Measurements from ENCODE around the gene PKLR.

Gene PKLR

DNA sequence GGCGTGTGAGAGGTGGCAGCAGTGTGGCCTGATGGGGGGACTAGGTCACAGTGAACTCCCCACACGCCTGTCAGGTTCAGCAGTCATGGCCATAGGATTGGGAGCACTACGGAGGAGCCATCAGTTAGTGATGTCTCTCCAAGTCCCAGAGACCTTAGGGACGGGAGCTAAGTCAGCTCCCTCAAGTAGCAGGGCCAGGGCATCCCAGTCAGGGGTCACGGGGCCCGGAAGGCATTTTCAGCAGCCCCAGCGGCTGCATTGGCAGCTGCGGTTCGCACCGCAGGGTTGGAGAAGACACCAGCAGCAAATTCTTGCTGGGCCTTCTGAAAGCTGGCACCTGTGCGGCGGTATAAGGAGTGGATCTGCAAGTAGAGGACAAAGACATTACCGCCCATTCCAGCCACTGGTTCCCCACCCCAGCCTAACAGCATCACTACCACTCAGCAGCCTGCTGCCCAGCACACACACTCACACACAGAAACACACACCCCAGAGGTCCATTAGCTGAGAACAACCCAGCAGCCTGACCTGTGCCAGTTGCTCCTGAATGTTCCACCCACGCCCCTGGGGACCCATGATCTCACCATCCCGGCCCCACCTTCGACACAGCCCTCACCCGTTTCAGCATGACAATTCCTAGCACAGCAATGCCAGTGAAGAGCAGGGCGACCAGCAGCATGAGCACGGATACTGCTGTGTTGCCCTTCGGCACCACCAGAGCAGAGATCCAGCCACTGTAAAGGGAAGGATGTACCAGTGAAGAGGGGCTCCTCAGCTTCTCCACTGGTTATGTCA, 45.0 kb downstream of the PKLR start:
- DNase-seq: peak; percentile 28
- Histone ChIP-seq H3K9me3 (no peaks in the 10 kb centered on the region), H3K4me3 (ENCODE audit: low read depth, low read length) (peak overlapping the region; percentile 85), H3K27me3 (no peaks in the 10 kb centered on the region), H3K36me3 (peaks cover 11% of the 10 kb centered on the region; the same call in 1 of the 2 replicates), H3K4me1 (peaks cover 3% of the 10 kb centered on the region; the same call in 1 of the 2 replicates)
- TF ChIP-seq, protein P1, sequence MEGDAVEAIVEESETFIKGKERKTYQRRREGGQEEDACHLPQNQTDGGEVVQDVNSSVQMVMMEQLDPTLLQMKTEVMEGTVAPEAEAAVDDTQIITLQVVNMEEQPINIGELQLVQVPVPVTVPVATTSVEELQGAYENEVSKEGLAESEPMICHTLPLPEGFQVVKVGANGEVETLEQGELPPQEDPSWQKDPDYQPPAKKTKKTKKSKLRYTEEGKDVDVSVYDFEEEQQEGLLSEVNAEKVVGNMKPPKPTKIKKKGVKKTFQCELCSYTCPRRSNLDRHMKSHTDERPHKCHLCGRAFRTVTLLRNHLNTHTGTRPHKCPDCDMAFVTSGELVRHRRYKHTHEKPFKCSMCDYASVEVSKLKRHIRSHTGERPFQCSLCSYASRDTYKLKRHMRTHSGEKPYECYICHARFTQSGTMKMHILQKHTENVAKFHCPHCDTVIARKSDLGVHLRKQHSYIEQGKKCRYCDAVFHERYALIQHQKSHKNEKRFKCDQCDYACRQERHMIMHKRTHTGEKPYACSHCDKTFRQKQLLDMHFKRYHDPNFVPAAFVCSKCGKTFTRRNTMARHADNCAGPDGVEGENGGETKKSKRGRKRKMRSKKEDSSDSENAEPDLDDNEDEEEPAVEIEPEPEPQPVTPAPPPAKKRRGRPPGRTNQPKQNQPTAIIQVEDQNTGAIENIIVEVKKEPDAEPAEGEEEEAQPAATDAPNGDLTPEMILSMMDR (IDR thresholded peaks at IDR 0.05; ENCODE audit: low read depth, low read length): no peak

DNA sequence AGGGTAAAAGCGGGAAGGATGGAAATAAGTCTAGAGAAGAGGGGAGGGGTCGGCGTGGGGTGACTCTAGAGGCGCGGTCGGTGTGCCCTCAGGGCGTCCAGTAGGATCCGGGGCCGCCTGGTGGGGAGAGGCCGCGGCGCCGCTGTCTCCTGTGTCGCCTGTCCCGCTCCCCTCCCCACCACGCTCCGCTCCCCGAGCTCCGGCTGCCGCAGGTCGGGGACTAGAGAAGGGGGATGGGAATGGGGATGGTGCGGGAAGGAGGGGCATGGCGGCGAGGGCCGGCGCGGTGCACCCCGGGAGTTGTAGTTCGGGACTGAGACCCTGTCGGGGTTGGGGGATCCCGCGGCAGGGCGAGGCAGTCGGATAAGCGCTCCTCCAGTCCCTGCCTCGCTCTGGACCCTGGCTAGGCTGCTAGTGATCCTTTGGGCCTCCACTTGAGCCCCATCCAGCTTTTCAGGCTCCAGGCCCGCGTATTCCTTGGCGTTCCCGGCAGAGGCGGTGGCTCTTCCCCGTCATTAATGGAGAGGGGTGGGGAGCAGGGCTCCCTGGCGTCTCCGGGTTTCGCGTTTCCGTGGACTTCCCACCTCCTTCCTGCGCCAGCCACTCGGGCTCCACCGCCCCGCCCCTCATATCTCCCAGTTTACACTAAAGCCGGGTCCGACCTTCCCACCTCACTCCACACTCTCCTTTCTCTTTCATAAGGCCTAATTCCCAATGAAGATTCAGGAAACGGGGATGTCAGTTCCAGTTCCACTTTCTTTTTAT, 45.8 kb downstream of the PKLR start, which contains the start of gene ENTREP3:
Gene ENTREP3 (minus strand): TSS at position 241 of the 765 bp plus-strand sequence. CDS start 606 bp downstream, outside the sequence.
- peak within 1 kb of the TSS; percentile 85 for H3K4me3 ChIP-seq (ENCODE audit: low read depth, low read length)
- H3K36me3 ChIP-seq: peaks cover 9% of the 10 kb centered on the region; the same call in 1 of the 2 replicates
- H3K4me1 ChIP-seq: peaks cover 5% of the 10 kb centered on the region; the same call in 1 of the 2 replicates
- no peaks in the 10 kb centered on the region for H3K27me3 ChIP-seq
- peak; percentile 95 for DNase-seq
- TF ChIP-seq, protein P1 (IDR thresholded peaks at IDR 0.05; ENCODE audit: low read depth, low read length): no peak
- no peaks in the 10 kb centered on the region for H3K9me3 ChIP-seq

DNA sequence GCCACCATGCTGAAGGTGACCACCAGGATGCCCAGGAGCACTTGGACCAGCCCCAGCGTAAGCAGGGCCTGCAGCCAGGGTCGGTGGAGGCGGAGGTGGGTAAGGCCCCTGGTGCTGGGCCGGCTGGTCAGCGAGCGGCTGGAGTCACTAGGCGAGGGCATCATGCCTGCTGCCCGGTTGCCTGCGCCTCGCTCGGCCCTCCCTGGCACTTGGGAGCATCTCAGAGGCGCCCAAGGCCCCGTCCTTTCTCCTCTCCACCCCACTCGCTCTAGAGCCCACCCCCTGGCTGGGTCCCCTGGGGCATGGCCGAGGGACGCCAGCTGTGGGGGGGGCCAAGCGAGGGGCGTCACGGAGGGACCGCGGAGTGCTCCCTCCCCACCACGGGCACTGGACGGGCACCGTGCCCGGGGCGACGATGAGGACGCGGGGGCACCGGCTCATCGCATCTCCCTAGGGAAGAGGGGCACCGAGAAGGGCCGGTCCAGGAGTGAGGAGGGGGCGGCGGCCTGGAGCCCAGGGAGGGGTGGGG, 46.5 kb downstream of the PKLR start:
- TF ChIP-seq, protein P1 (IDR thresholded peaks at IDR 0.05; ENCODE audit: low read depth, low read length): no peak
- H3K4me3 ChIP-seq (ENCODE audit: low read depth, low read length): peak overlapping the region; percentile 85
- H3K36me3 ChIP-seq: peaks cover 5% of the 10 kb centered on the region; the same call in 1 of the 2 replicates
- H3K9me3 ChIP-seq: no peaks in the 10 kb centered on the region
- DNase-seq: peak; percentile 46
- no peaks in the 10 kb centered on the region for H3K27me3 ChIP-seq
- H3K4me1 ChIP-seq: peaks cover 5% of the 10 kb centered on the region; the same call in 1 of the 2 replicates

DNA sequence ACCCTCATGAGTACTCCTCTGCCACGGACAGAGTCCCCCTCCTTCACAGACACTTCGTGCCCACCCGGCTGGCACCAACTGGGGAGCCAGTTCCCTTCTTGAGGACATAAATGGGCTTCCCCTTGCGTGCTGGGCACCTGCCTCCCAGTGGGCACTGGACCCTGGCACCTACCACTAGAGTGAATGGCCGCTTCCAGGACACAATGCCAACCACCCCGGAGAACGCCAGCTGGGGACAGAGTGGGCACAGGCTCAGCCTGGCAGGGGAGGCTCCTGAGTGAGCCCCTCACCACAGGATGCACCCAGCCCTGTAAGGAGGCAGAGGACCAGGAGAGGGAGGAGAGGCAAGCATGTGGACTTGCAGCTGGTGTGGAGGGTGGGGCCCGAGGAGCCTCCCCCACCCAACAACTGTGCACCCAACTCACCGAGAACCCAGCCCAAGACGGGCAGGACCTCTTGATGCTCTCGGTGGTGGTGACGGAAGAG, 47.0 kb downstream of the PKLR start:
- DNase-seq: no peak
- no peaks in the 10 kb centered on the region for H3K27me3 ChIP-seq
- H3K36me3 ChIP-seq: peaks cover 5% of the 10 kb centered on the region; the same call in 1 of the 2 replicates
- no peaks in the 10 kb centered on the region for H3K9me3 ChIP-seq
- peaks cover 5% of the 10 kb centered on the region; the same call in 1 of the 2 replicates for H3K4me1 ChIP-seq
- TF ChIP-seq, protein P1 (IDR thresholded peaks at IDR 0.05; ENCODE audit: low read depth, low read length): no peak
- H3K4me3 ChIP-seq (ENCODE audit: low read depth, low read length): peak overlapping the region; percentile 85

DNA sequence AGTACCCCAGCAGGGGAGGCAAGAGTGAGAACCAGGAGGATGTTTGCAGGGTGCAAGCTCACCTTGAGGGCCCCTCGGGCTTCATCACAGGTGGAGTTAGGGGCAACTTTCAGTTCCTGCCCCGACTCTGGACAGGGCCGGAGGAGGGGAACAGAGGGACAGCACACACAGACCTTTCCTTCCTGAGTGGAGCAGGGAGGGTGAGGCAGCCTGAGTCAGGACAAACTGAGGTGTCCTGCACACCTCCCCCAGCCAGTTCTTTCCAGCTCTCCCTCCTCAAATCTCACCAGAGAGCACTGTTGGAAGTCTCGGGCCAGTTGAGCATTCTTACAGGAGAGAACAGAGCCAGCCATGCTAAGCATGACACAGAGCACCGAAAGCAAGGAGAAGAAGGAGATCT, 47.4 kb downstream of the PKLR start:
- TF ChIP-seq, protein P1 (IDR thresholded peaks at IDR 0.05; ENCODE audit: low read depth, low read length): no peak
- Histone ChIP-seq H3K4me3 (ENCODE audit: low read depth, low read length) (peak overlapping the region; percentile 85), H3K36me3 (peaks cover 5% of the 10 kb centered on the region; the same call in 1 of the 2 replicates), H3K4me1 (peaks cover 5% of the 10 kb centered on the region; the same call in 1 of the 2 replicates), H3K27me3 (no peaks in the 10 kb centered on the region), H3K9me3 (no peaks in the 10 kb centered on the region)
- DNase-seq: no peak
